ENCODE results near the gene RTL10. TPM values are rescaled to one million over a fixed set of nuclear protein-coding genes. Genes with fewer than 3 reads are reported as not detected.
"Not testable (repeated sequence)": the region's sequence is repeated elsewhere in the genome, so short reads cannot be mapped to it uniquely, and the experiment has no call there.

The RTL10 gene
- total RNA-seq, 1 donor from 2014 or later: 13.0 TPM

- DNase-seq (ENCODE audit: low spot score in 2 of 2): no peak
- FAIRE-seq: no peak
These were observed 36.0 kb upstream of the RTL10 start for GRCh38 chr22:19890502-19891316.

- no peak for FAIRE-seq
- DNase-seq (ENCODE audit: low spot score in 2 of 2): no peak
These were observed 35.3 kb upstream of the RTL10 start for GRCh38 chr22:19889951-19890350.

- no peak for FAIRE-seq
- no peak for DNase-seq (ENCODE audit: low spot score in 2 of 2)
These were observed 33.6 kb upstream of the RTL10 start for GRCh38 chr22:19888131-19888746.

GRCh38 chr22:19887256-19887985 is 32.7 kb upstream of the RTL10 start:
- FAIRE-seq (no peak), DNase-seq (ENCODE audit: low spot score in 2 of 2) (no peak)

- DNase-seq (ENCODE audit: low spot score in 2 of 2): no peak
- FAIRE-seq: no peak
These were observed 32.1 kb upstream of the RTL10 start for GRCh38 chr22:19886605-19887255.

GRCh38 chr22:19885841-19886592 is 31.3 kb upstream of the RTL10 start:
- FAIRE-seq: no peak
- no peak for DNase-seq (ENCODE audit: low spot score in 2 of 2)

GRCh38 chr22:19884954-19885751 is 30.5 kb upstream of the RTL10 start:
- FAIRE-seq (no peak), DNase-seq (ENCODE audit: low spot score in 2 of 2) (no peak)

- FAIRE-seq: no peak
- no peak for DNase-seq (ENCODE audit: low spot score in 2 of 2)
These were observed 29.7 kb upstream of the RTL10 start for GRCh38 chr22:19884161-19884953.

- FAIRE-seq; DNase-seq (ENCODE audit: low spot score in 2 of 2): not testable (repeated sequence)
These were observed 28.8 kb upstream of the RTL10 start for GRCh38 chr22:19883446-19883845.

GRCh38 chr22:19882446-19883381 is 28.0 kb upstream of the RTL10 start:
- DNase-seq (ENCODE audit: low spot score in 2 of 2) (no peak), FAIRE-seq (no peak)

GRCh38 chr22:19880786-19881569 is 26.3 kb upstream of the RTL10 start:
- no peak for FAIRE-seq

GRCh38 chr22:19879992-19880785 is 25.5 kb upstream of the RTL10 start:
- DNase-seq (ENCODE audit: low spot score in 2 of 2) (no peak), FAIRE-seq (no peak)

More at GRCh38 chr22:19880786-19881569, 26.3 kb upstream of the RTL10 start:
- DNase-seq (ENCODE audit: low spot score in 2 of 2): peak in 1 of 2 donors; percentile 69

- DNase-seq (ENCODE audit: low spot score in 2 of 2) (no peak), FAIRE-seq (no peak)
These were observed 24.9 kb upstream of the RTL10 start for GRCh38 chr22:19879643-19879991.

GRCh38 chr22:19879246-19879570 is 24.5 kb upstream of the RTL10 start:
- FAIRE-seq (no peak), DNase-seq (ENCODE audit: low spot score in 2 of 2) (no peak)

GRCh38 chr22:19878461-19879245 is 24.0 kb upstream of the RTL10 start:
- no peak for DNase-seq (ENCODE audit: low spot score in 2 of 2)
- FAIRE-seq: no peak

Data from frontal cortex (tissue), 4 donors.